Heart left ventricle (tissue), 16 donors: ENCODE data around the gene SIRPD. TPM values are rescaled to one million over a fixed set of nuclear protein-coding genes. Genes with fewer than 3 reads are reported as not detected.
A peak's percentile ranks its signal among the peaks of the same experiment; 100 is the strongest.

Experiments used
- ATAC-seq, 4 donors: fragments of 200-7000 bp; cut with Tn5 transposase; one replicate each; pipeline ENCODE4 v1.9.1; 2020 to 2022; ENCODE audit warnings: moderate library complexity in 4 of 4, mild to moderate bottlenecking in 3 of 4, moderate number of reproducible peaks in 1 of 4
- DNase-seq, 5 donors: peaks; one replicate each; pipeline ENCODE4 v3.0.0-alpha.2; 2020
- H3K27ac ChIP-seq, 12 donors: fragments of 200-600 bp; sonication (generic) in 4 of 12; one replicate each; pipeline versions ENCODE4 v1.5.0 to v1.8.0; 2016 to 2022; ENCODE audit warnings: mild to moderate bottlenecking in 2 of 12
- H3K27me3 ChIP-seq, 9 donors: fragments of 200-600 bp; sonication (generic) in 2 of 9; one replicate each; pipeline versions ENCODE4 v1.5.1 to v1.8.0; 2016 to 2022; ENCODE audit warnings: mild to moderate bottlenecking in 3 of 9
- H3K36me3 ChIP-seq, 9 donors: fragments of 200-600 bp; sonication (generic) in 2 of 9; one replicate each; pipeline versions ENCODE4 v1.5.0 to v1.8.0; 2018 to 2022; ENCODE audit warnings: mild to moderate bottlenecking in 2 of 9
- H3K4me1 ChIP-seq, 12 donors: fragments of 200-600 bp; sonication (generic) in 4 of 12; one replicate each; pipeline versions ENCODE4 v1.5.0 to v1.8.0; 2016 to 2022; ENCODE audit warnings: mild to moderate bottlenecking in 3 of 12
- H3K4me3 ChIP-seq, 12 donors: fragments of 200-600 bp; sonication (generic) in 4 of 12; one replicate each; pipeline versions ENCODE4 v1.5.0 to v1.8.0; 2017 to 2022; ENCODE audit warnings: mild to moderate bottlenecking in 9 of 12, moderate library complexity in 4 of 12
- H3K9me3 ChIP-seq, 12 donors: fragments of 200-600 bp; sonication (generic) in 4 of 12; one replicate each; pipeline versions ENCODE4 v1.5.0 to v1.8.0; 2016 to 2022; ENCODE audit warnings: mild to moderate bottlenecking in 1 of 12
- POLR2A ChIP-seq, 2 donors: fragments of 450-650 bp; IDR thresholded peaks; one replicate each; pipeline ENCODE4 v1.6.1; 2017; ENCODE audit warnings: antibody characterized with exemption in 2 of 2, mild to moderate bottlenecking in 2 of 2, moderate library complexity in 2 of 2
- WGBS, 4 donors: extraction: QIAGEN DNeasy Blood & Tissue Kit in 2 of 4; methylation state at CpG; one replicate each; pipeline versions ENCODE4 v1.1.5 to v1.1.7; 2013 to 2018; 5-methylcytosine and 5-hydroxymethylcytosine counted together
- intact Hi-C, 10 donors: fragments of 100-400 bp; cut with DNase I; formaldehyde crosslinking; loops; one replicate each; pipeline versions ENCODE4 v1.11.1 to v1.14.2; 2022
- polyA plus RNA-seq, 2 donors: library from polyadenylated mRNA; stranded (reverse); fragments of 200-250 nt; gene quantifications; one replicate each; pipeline ENCODE4 v1.2.3, GENCODE V29; 2013
- total RNA-seq, 9 donors: library from RNA; depleted of rRNA in 2 of 9; stranded (reverse); fragments of >200 nt in 2 of 9; fragmentation: NEBNext Ultra II Directional in 3 of 9; extraction: Animal tissue kit (Norgen Biotek cat#: 25700) in 3 of 9; gene quantifications; one replicate each; pipeline versions ENCODE4 v1.1.0 to v1.2.4, GENCODE V29; 2016 to 2023
- TF ChIP-seq, protein P1 (sequence below), 12 donors: fragments of 200-600 bp; sonication (generic) in 4 of 12; IDR thresholded peaks; one replicate each; pipeline versions ENCODE4 v1.5.0 to v1.8.0; 2018 to 2022; ENCODE audit warnings: antibody characterized with exemption in 12 of 12, mild to moderate bottlenecking in 5 of 12
- donor health status: ischemic (EF 13 %, LVEDD 7.1; RV severe dilation, severe dysfunction).
- donor health status: healthy with polysubstance abuse.
- donor health status: DM: no; HTN: yes; CAD: no.
- donor health status: DM: no; HTN: no; CAD: no.
- donor health status: ischemic (EF 25% LVEDD 6.9; RV normal size, moderate dysfunction).
- donor health status: ischemic (EF 25% LVEDD 5.7; RV mildly dilated, moderate dysfunction).
- donor health status: healthy.
- donor health status: DM: yes; HTN: yes; CAD: no.
- donor health status: ischemic (EF 35%, LVEDD 5.7; RV mildly dilated, moderate dysfunction).
- donor health status: nonischemic (EF 11% LVEDD 7.7; RV severe dilation, severe dysfunction).
- donor health status: DM: yes; HTN: yes; CAD: no.
- donor health status: PGD.
- donor health status: ischemic (EF 29% LVEDD 5.4; RV normal size, mild dysfunction).
- donor health status: nonischemic (EF 23%, LVEDD 6.1; RV moderate dilation, normal function).

Gene SIRPD
- total and polyA plus RNA-seq, 11 donors, result 1.1 TPM; not detected in 10

DNA sequence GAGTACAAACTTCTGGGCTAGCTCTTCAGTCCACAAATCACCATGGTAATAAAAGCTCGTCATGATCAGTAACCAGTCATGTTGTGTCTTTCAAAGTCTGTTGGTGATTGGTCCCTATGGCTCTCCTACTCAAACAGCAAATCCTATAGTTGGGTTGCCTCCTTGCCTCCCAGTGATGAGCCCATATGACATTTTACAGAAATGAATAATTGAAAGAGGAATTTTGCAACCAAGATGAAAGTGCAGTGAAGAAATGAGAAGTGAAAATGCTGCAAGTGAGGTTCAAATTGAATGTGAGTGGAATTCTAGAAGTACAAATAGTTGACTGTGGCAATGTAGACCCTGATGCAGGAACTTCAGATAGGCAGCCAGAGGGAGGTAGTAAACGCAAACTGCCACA, 5.1 kb upstream of the SIRPD start:
- TF ChIP-seq, protein P1, sequence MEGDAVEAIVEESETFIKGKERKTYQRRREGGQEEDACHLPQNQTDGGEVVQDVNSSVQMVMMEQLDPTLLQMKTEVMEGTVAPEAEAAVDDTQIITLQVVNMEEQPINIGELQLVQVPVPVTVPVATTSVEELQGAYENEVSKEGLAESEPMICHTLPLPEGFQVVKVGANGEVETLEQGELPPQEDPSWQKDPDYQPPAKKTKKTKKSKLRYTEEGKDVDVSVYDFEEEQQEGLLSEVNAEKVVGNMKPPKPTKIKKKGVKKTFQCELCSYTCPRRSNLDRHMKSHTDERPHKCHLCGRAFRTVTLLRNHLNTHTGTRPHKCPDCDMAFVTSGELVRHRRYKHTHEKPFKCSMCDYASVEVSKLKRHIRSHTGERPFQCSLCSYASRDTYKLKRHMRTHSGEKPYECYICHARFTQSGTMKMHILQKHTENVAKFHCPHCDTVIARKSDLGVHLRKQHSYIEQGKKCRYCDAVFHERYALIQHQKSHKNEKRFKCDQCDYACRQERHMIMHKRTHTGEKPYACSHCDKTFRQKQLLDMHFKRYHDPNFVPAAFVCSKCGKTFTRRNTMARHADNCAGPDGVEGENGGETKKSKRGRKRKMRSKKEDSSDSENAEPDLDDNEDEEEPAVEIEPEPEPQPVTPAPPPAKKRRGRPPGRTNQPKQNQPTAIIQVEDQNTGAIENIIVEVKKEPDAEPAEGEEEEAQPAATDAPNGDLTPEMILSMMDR (IDR thresholded peaks at IDR 0.05), result no peak
- no peak for TF ChIP-seq POLR2A (IDR thresholded peaks at IDR 0.05)
- no peaks in the 10 kb centered on the region for H3K9me3 ChIP-seq
- ATAC-seq (no peak), DNase-seq (no peak)
- no peak overlapping the region for H3K4me3 ChIP-seq
- H3K27me3 ChIP-seq, result peaks cover 0 to 16% (median 0%) of the 10 kb centered on the region in 9 donors
- H3K4me1 ChIP-seq, result peaks cover 0 to 15% (median 0%) of the 10 kb centered on the region in 12 donors
- no peaks in the 10 kb centered on the region for H3K36me3 ChIP-seq
- peak overlapping the region in 1 of 12 donors; percentile 10 for H3K27ac ChIP-seq
- intact Hi-C loops, result loop anchor here in 1 of 10 donors (10.0 kb wide), 1 partner anchor 52 kb away; no protein-coding TSS in a partner anchor
- 63 to 81% (median 76%) methylated on average over 2 of the region's 2 CpGs for WGBS, 4 donors

DNA sequence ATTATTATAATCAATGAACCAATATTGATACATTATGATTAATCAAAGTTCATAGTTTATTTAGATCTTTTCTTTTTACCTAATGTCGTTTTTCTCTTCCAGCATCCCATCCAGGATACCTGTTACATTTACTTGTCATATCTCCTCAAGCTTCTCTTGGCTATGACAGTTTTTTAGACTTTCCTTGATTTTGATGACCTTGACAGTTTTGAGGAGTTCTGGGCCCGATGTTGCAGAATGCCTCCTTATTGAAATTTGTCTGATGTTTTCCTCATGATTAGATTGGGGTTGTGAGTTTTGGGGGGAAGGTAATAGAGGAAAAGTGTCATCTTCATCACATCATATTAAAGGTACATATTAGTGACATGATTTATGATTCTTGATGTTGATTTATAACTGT, 3.8 kb upstream of the SIRPD start:
- Histone ChIP-seq H3K27ac (no peak overlapping the region), H3K9me3 (peaks cover 0 to 1% (median 0%) of the 10 kb centered on the region in 12 donors), H3K4me1 (peaks cover 0 to 10% (median 0%) of the 10 kb centered on the region in 12 donors), H3K27me3 (peaks cover 0 to 8% (median 0%) of the 10 kb centered on the region in 9 donors), H3K4me3 (no peak overlapping the region), H3K36me3 (no peaks in the 10 kb centered on the region)
- intact Hi-C loops, result loop anchor here in 1 of 10 donors (10.0 kb wide), 1 partner anchor 53 kb away; no protein-coding TSS in a partner anchor
- DNase-seq, result no peak
- no peak for ATAC-seq
- TF ChIP-seq, protein P1 (IDR thresholded peaks at IDR 0.05), result no peak
- TF ChIP-seq POLR2A (IDR thresholded peaks at IDR 0.05), result no peak
- 53 to 66% (median 65%) methylated on average over 2 of the region's 2 CpGs for WGBS, 4 donors

DNA sequence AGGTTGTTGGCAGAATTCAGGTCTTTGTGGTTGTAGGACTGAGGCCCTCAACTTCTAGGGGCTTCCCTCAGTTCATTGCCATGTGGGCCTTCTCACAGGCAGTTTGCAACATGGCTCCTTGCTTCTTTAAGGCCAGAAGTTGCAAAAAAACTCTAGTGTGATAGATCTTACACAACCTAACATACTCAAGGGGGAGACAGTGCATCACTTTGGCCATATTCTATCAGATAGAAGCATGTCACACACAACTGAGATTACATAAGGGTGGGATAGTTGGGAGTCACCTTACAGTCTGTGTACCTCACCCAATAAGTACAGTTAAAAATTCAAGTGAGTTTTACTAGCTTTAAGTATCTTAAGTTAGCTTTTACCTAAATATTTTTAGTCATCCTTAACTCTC, 1.6 kb downstream of the SIRPD start:
- Histone ChIP-seq H3K27me3 (no peaks in the 10 kb centered on the region), H3K9me3 (peaks cover 0 to 13% (median 6%) of the 10 kb centered on the region in 12 donors), H3K27ac (no peak overlapping the region), H3K4me1 (no peaks in the 10 kb centered on the region), H3K36me3 (no peaks in the 10 kb centered on the region), H3K4me3 (no peak overlapping the region)
- DNase-seq (no peak), ATAC-seq (no peak)
- TF ChIP-seq POLR2A (IDR thresholded peaks at IDR 0.05), result no peak
- TF ChIP-seq, protein P1 (IDR thresholded peaks at IDR 0.05), result no peak
- intact Hi-C loops, result loop anchor here in 1 of 10 donors (10.0 kb wide), 1 partner anchor 79 kb away; no protein-coding TSS in a partner anchor

DNA sequence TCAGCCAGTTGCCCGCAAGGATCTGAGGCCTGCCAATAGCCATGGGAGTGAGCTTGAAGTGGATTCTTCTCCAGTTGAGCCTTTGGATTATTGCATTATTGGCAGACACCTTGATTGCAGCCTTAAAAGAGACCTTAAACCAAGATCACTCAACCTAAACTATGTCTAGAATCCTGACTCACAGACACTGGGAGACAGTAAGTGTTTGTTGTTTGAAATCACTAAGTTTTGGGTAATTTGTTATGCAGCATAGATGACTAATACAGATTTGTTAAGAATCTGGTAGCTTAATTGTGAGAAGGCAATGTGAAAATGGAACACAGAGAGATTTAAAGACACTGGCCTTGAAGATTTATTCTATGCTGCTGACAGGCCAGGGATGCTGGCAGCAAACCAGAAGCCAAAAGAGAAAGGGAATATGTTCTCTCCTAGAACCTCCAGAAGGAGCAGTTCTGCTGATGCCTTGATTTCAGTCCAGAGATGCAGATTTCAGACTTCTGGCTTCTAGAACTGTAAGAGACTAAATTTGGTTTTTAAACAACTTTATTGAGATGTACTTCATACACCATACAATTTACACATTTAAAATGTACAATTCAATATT, 17.6 kb downstream of the SIRPD start:
- H3K27ac ChIP-seq, result no peak overlapping the region
- H3K9me3 ChIP-seq, result peaks cover 0 to 6% (median 0%) of the 10 kb centered on the region in 12 donors
- H3K27me3 ChIP-seq, result peaks cover 0 to 6% (median 0%) of the 10 kb centered on the region in 9 donors
- WGBS, 4 donors, result 92 to 100% (median 96%) methylated on average over 1 of the region's 1 CpG
- no peak overlapping the region for H3K4me3 ChIP-seq
- H3K36me3 ChIP-seq, result no peaks in the 10 kb centered on the region
- H3K4me1 ChIP-seq, result peaks cover 0 to 23% (median 0%) of the 10 kb centered on the region in 12 donors
- ATAC-seq (no peak), DNase-seq (no peak)
- TF ChIP-seq, protein P1 (IDR thresholded peaks at IDR 0.05), result no peak
- no peak for TF ChIP-seq POLR2A (IDR thresholded peaks at IDR 0.05)
- intact Hi-C loops, result no loop called here
